HEK293 (cell line): ENCODE results near the gene GPS1.
A peak's percentile ranks its signal among the peaks of the same experiment; 100 is the strongest.

Experiments used
- CTCF ChIA-PET: fragments of 350-600 bp; formaldehyde crosslinking; extraction: SDS; loops from one replicate; lab custom pipeline; 2021; ENCODE audit warnings: antibody characterized with exemption; lab: Yijun Ruan, JAX
- POLR2A ChIA-PET: fragments of 300-600 bp; formaldehyde crosslinking; extraction: SDS; loops from one replicate; lab custom pipeline; 2020; ENCODE audit warnings: antibody characterized with exemption, inconsistent platforms; lab: Yijun Ruan, JAX
- H3K27ac ChIP-seq: fragments of 200-500 bp; sonication (Bioruptor generic); 2 replicates; pipeline ENCODE4 v1.5.1; 2014; ENCODE audit warnings: low read depth, low read length, control low read depth, inconsistent platforms; ENCODE audit errors: extremely low read depth
- H3K36me3 ChIP-seq, 2 experiments: fragments of 200-500 bp in 1 of 2; sonication (Bioruptor generic) in 1 of 2; 1 replicate in 1 of 2; 2 replicates in 1 of 2; pipeline ENCODE4 v1.5.1; 2014 to 2017; ENCODE audit warnings: inconsistent platforms in 2 of 2, low read length in 2 of 2; ENCODE audit not compliant: control insufficient read depth in 2 of 2, insufficient read depth in 1 of 2
- H3K4me1 ChIP-seq: fragments of 200-500 bp; sonication (Bioruptor generic); 2 replicates; pipeline ENCODE4 v1.5.1; 2014; ENCODE audit warnings: mild to moderate bottlenecking, low read length, inconsistent platforms; ENCODE audit not compliant: control insufficient read depth, insufficient read depth
- H3K4me3 ChIP-seq: 2 replicates; pipeline ENCODE4 v1.5.1; 2011; ENCODE audit warnings: low read depth, mild to moderate bottlenecking, control low read depth, low read length, moderate library complexity
- H3K9me3 ChIP-seq: fragments of 200-500 bp; sonication (Bioruptor generic); 2 replicates; pipeline ENCODE4 v1.5.1; 2014; ENCODE audit warnings: low read depth, low read length, inconsistent platforms; ENCODE audit not compliant: control insufficient read depth, insufficient read depth
- GLIS1 ChIP-seq: fragments of 450-650 bp; formaldehyde crosslinking; IDR thresholded peaks from 2 replicates; pipeline ENCODE4 v1.5.1; 2016; ENCODE audit warnings: missing biosample characterization, missing genetic modification characterization
- GLIS2 ChIP-seq: fragments of 450-650 bp; formaldehyde crosslinking; IDR thresholded peaks from 2 replicates; pipeline ENCODE4 v1.5.1; 2016; ENCODE audit warnings: missing biosample characterization, missing genetic modification characterization
- REST ChIP-seq: fragments of 450-650 bp; formaldehyde crosslinking; IDR thresholded peaks from 2 replicates; pipeline ENCODE4 v1.5.1; 2016; ENCODE audit warnings: missing biosample characterization, missing genetic modification characterization
- ZEB2 ChIP-seq: fragments of 450-650 bp; formaldehyde crosslinking; IDR thresholded peaks from 2 replicates; pipeline ENCODE4 v1.5.1; 2016; ENCODE audit warnings: missing biosample characterization, missing genetic modification characterization
- ZIC2 ChIP-seq: fragments of 450-650 bp; formaldehyde crosslinking; IDR thresholded peaks from 2 replicates; pipeline ENCODE4 v1.5.1; 2016; ENCODE audit warnings: missing biosample characterization, missing genetic modification characterization
- ZNF148 ChIP-seq: fragments of 450-650 bp; formaldehyde crosslinking; IDR thresholded peaks from 2 replicates; pipeline ENCODE4 v1.5.0; 2017; ENCODE audit warnings: missing biosample characterization, missing genetic modification characterization, borderline replicate concordance
- ZNF449 ChIP-seq: fragments of 450-650 bp; formaldehyde crosslinking; IDR thresholded peaks from 2 replicates; pipeline ENCODE4 v1.5.1; 2017; ENCODE audit warnings: missing biosample characterization, mild to moderate bottlenecking, missing genetic modification characterization, moderate library complexity
- ZNF596 ChIP-seq: fragments of 450-650 bp; IDR thresholded peaks from 2 replicates; pipeline ENCODE4 v1.5.0; 2018; ENCODE audit warnings: missing biosample characterization, mild to moderate bottlenecking, missing genetic modification characterization, moderate library complexity
- ZNF660 ChIP-seq: fragments of 450-650 bp; IDR thresholded peaks from 2 replicates; pipeline ENCODE4 v1.5.1; 2018; ENCODE audit warnings: missing biosample characterization, mild to moderate bottlenecking, missing genetic modification characterization

GPS1 gene

GRCh38 chr17:82012261-82012639, 39.4 kb upstream of the GPS1 start:
- Histone ChIP-seq H3K4me3 (no peak overlapping the region), H3K9me3 (no peaks in the 10 kb centered on the region), H3K4me1 (no peaks in the 10 kb centered on the region), H3K27ac (0 out of 2 replicates have a peak overlapping the region, but pooled peaks have one; percentile 17), H3K36me3 (peaks cover 0 to 5% of the 10 kb centered on the region in 2 experiments; a peak in 1 of 3 replicates)
- peak; percentile 40; the same call in 1 of the 2 replicates for TF ChIP-seq GLIS2 (tag by site-specific recombination)
- peak; percentile 73 for TF ChIP-seq GLIS1 (tag by site-specific recombination)
- TF ChIP-seq REST = no peak
- TF ChIP-seq ZEB2 = no peak
- no peak for TF ChIP-seq ZNF596 (tag by site-specific recombination)
- ChIA-PET POLR2A (no interaction called here), CTCF (no interaction called here)

GRCh38 chr17:82012640-82013295, 38.9 kb upstream of the GPS1 start:
- H3K27ac ChIP-seq = peak overlapping the region; percentile 17; the same call in 1 of the 2 replicates
- ChIA-PET CTCF (interaction anchor here (1.1 kb wide), 1 partner anchor 9 kb away, joined by 4 read pairs; no protein-coding TSS in a partner anchor), POLR2A (interaction anchor here (0.8 kb wide), 1 partner anchor 10 kb away, joined by 3 read pairs; the partner anchor contains the start of genes CENPX and LRRC45)
- TF ChIP-seq ZNF148 (no peak), ZIC2 (tag by site-specific recombination) (peak; percentile 13; the same call in 1 of the 2 replicates), GLIS1 (tag by site-specific recombination) (peak; percentile 50)
- no peak overlapping the region for H3K4me3 ChIP-seq
- H3K36me3 ChIP-seq = peaks cover 0 to 5% of the 10 kb centered on the region in 2 experiments; a peak in 1 of 3 replicates
- H3K9me3 ChIP-seq = no peaks in the 10 kb centered on the region
- no peaks in the 10 kb centered on the region for H3K4me1 ChIP-seq

GRCh38 chr17:82013341-82013740, 38.4 kb upstream of the GPS1 start:
- Histone ChIP-seq H3K9me3 (no peaks in the 10 kb centered on the region), H3K4me3 (no peak overlapping the region)
- TF ChIP-seq ZNF449 (tag by site-specific recombination) = 0 out of 2 replicates have a peak, but pooled peaks have one; percentile 32
- TF ChIP-seq ZNF660 (tag by site-specific recombination) = no peak
- TF ChIP-seq, all 188 proteins: peak for 1
- ChIA-PET POLR2A (interaction anchor here (0.8 kb wide), 1 partner anchor 10 kb away, joined by 3 read pairs; the partner anchor contains the start of genes CENPX and LRRC45), CTCF (interaction anchor here (1.1 kb wide), 1 partner anchor 9 kb away, joined by 4 read pairs; no protein-coding TSS in a partner anchor)
- Histone ChIP-seq H3K4me1 (no peaks in the 10 kb centered on the region), H3K27ac (no peak overlapping the region), H3K36me3 (peaks cover 0 to 7% of the 10 kb centered on the region in 2 experiments; a peak in 1 of 3 replicates)
